BLaER1 treated with 17β-estradiol and CSF1 and Interleukin-3, amounts not matched to agents 10 nM and 100 nM (cell line): ENCODE data around the gene MRAS.
A peak's percentile ranks its signal among the peaks of the same experiment; 100 is the strongest.

Experiments used
- H3K27ac ChIP-seq, 11 experiments: shearing (Covaris generic); formaldehyde crosslinking; 2 replicates each; pipeline ENCODE4 v1.8.1; 2022
- H3K27me3 ChIP-seq, 11 experiments: shearing (Covaris generic); formaldehyde crosslinking; 2 replicates each; pipeline ENCODE4 v1.8.1; 2022
- H3K36me3 ChIP-seq, 11 experiments: shearing (Covaris generic); formaldehyde crosslinking; 2 replicates each; pipeline ENCODE4 v1.8.1; 2022
- H3K4me1 ChIP-seq, 10 experiments: shearing (Covaris generic); formaldehyde crosslinking; 2 replicates each; pipeline ENCODE4 v1.8.1; 2022
- H3K4me2 ChIP-seq, 11 experiments: shearing (Covaris generic); formaldehyde crosslinking; 2 replicates each; pipeline ENCODE4 v1.8.1; 2022
- H3K4me3 ChIP-seq, 10 experiments: shearing (Covaris generic); formaldehyde crosslinking; 2 replicates each; pipeline ENCODE4 v1.8.1; 2022
- H3K9ac ChIP-seq, 11 experiments: shearing (Covaris generic); formaldehyde crosslinking; 2 replicates each; pipeline ENCODE4 v1.8.1; 2022
- H3K9me3 ChIP-seq, 11 experiments: shearing (Covaris generic); formaldehyde crosslinking; replicated peaks in 1 of 11; 2 replicates each; pipeline ENCODE4 v1.8.1; 2022
- H4K20me1 ChIP-seq, 11 experiments: shearing (Covaris generic); formaldehyde crosslinking; 2 replicates each; pipeline ENCODE4 v1.8.1; 2022
- Cebpa-rat ChIP-seq, 11 experiments: shearing (Covaris generic); IDR thresholded peaks; 2 replicates each; pipeline ENCODE4 v1.8.1; 2022

MRAS gene

GRCh38 chr3:138347960-138348753 is at the start of gene MRAS:
Gene MRAS (plus strand): TSS chr3:138348579. CDS start chr3:138372884, 24,305 bp downstream.
- Histone ChIP-seq H3K36me3 (no peaks in the 10 kb centered on the region), H3K9ac (peak within 1 kb of the TSS; percentile 60 to 94 (median 81)), H3K4me2 (peak within 1 kb of the TSS; percentile 85 to 97 (median 92))

GRCh38 chr3:138300647-138301046 is 47.7 kb upstream of the MRAS start:
- no peak overlapping the region for H3K4me3 ChIP-seq
- peak overlapping the region in 5 of 11 experiments; percentile 36 to 62 (median 45); a peak in 9 of 22 replicates for H3K4me2 ChIP-seq
- peaks cover 30 to 43% (median 37%) of the 10 kb centered on the region in 11 experiments for H3K36me3 ChIP-seq
- no peak overlapping the region for H3K9ac ChIP-seq
- H4K20me1 ChIP-seq = no peaks in the 10 kb centered on the region; a peak in 1 of 22 replicates
- no peaks in the 10 kb centered on the region for H3K27me3 ChIP-seq
- peaks cover 0 to 12% (median 10%) of the 10 kb centered on the region in 10 experiments; a peak in 12 of 20 replicates for H3K4me1 ChIP-seq
- no peak for TF ChIP-seq Cebpa-rat (IDR thresholded peaks at IDR 0.05)
- no peaks in the 10 kb centered on the region for H3K9me3 ChIP-seq
- H3K27ac ChIP-seq = no peak overlapping the region

More at GRCh38 chr3:138347960-138348753, at the start of gene MRAS:
- Histone ChIP-seq H3K27ac (peak within 1 kb of the TSS; percentile 51 to 92 (median 76)), H3K4me1 (peaks cover 0 to 33% (median 19%) of the 10 kb centered on the region in 10 experiments; a peak in 17 of 20 replicates), H3K9me3 (peaks cover 0 to 13% (median 9%) of the 10 kb centered on the region in 11 experiments; a peak in 12 of 22 replicates), H3K4me3 (peak within 1 kb of the TSS; percentile 63 to 86 (median 72)), H3K27me3 (peaks cover 27 to 58% (median 49%) of the 10 kb centered on the region in 11 experiments), H4K20me1 (peaks cover 0 to 17% (median 0%) of the 10 kb centered on the region in 11 experiments; a peak in 3 of 22 replicates)
- no peak for TF ChIP-seq Cebpa-rat (IDR thresholded peaks at IDR 0.05)

DNA sequence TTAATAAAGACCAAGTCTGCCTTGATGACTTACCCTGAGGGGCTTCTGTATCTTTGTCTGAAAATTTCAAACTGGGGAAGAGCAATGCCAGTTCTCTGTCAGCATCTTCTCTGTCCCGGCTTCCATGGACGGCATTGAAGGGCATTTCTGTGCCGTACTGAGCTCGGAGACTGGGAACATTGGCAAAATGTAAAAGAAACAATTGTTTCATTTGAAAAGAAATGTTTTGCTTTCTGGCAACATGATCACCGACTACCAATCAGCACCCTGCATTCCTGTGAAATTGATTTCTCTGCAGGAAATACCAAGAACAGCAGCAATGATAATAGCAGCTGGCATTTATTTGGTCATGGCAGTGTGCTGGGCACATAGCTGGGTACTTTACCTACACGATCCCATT is 44.9 kb upstream of the MRAS start:
- Histone ChIP-seq H3K4me3 (no peak overlapping the region), H3K4me1 (peaks cover 0 to 12% (median 10%) of the 10 kb centered on the region in 10 experiments; a peak in 12 of 20 replicates), H3K9ac (no peak overlapping the region), H3K27me3 (no peaks in the 10 kb centered on the region), H4K20me1 (no peaks in the 10 kb centered on the region), H3K9me3 (peaks cover 10 to 22% (median 17%) of the 10 kb centered on the region in 11 experiments), H3K4me2 (no peak overlapping the region), H3K36me3 (peaks cover 6 to 15% (median 12%) of the 10 kb centered on the region in 11 experiments; a peak in 20 of 22 replicates), H3K27ac (no peak overlapping the region)
- no peak for TF ChIP-seq Cebpa-rat (IDR thresholded peaks at IDR 0.05)

- no peaks in the 10 kb centered on the region for H3K27me3 ChIP-seq
- H4K20me1 ChIP-seq = no peaks in the 10 kb centered on the region
- H3K9ac ChIP-seq = no peak overlapping the region
- no peak overlapping the region for H3K27ac ChIP-seq
- no peaks in the 10 kb centered on the region for H3K4me1 ChIP-seq
- H3K4me2 ChIP-seq = no peak overlapping the region
- no peak overlapping the region for H3K4me3 ChIP-seq
- peaks cover 28 to 43% (median 36%) of the 10 kb centered on the region in 11 experiments for H3K9me3 ChIP-seq
- TF ChIP-seq Cebpa-rat (IDR thresholded peaks at IDR 0.05) = no peak
- H3K36me3 ChIP-seq = peaks cover 0 to 9% (median 0%) of the 10 kb centered on the region in 11 experiments; a peak in 2 of 22 replicates
Measured at GRCh38 chr3:138307899-138308298, 40.5 kb upstream of the MRAS start.

DNA sequence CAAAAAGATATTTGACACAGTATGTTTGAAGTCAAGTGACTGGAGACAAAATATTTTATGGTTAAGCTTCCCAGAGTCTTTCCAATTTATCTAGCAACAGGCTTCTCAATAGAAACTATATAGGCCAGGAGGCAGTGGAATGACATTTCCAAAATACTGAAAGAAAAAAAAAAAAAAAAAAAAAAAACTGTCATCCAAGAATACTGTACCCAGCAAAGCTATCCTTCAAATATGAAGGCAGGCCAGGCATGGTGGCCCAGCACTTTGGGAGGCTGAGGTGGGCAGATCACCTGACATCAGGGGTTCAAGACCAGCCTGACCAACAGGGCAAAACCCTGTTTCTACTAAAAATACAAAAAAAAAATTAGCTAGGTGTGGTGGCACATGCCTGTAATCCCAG is 39.6 kb upstream of the MRAS start:
- peaks cover 28 to 43% (median 36%) of the 10 kb centered on the region in 11 experiments for H3K9me3 ChIP-seq
- H3K4me1 ChIP-seq = no peaks in the 10 kb centered on the region
- no peak overlapping the region for H3K27ac ChIP-seq
- H3K4me3 ChIP-seq = no peak overlapping the region
- H4K20me1 ChIP-seq = no peaks in the 10 kb centered on the region
- peaks cover 0 to 9% (median 0%) of the 10 kb centered on the region in 11 experiments; a peak in 2 of 22 replicates for H3K36me3 ChIP-seq
- no peak for TF ChIP-seq Cebpa-rat (IDR thresholded peaks at IDR 0.05)
- no peaks in the 10 kb centered on the region for H3K27me3 ChIP-seq
- H3K4me2 ChIP-seq = no peak overlapping the region
- no peak overlapping the region for H3K9ac ChIP-seq

GRCh38 chr3:138310494-138310893 is 37.9 kb upstream of the MRAS start:
- peaks cover 0 to 9% (median 0%) of the 10 kb centered on the region in 11 experiments; a peak in 1 of 22 replicates for H3K36me3 ChIP-seq
- no peaks in the 10 kb centered on the region for H4K20me1 ChIP-seq
- H3K9ac ChIP-seq = no peak overlapping the region
- H3K4me2 ChIP-seq = no peak overlapping the region
- H3K9me3 ChIP-seq = peaks cover 28 to 43% (median 36%) of the 10 kb centered on the region in 11 experiments
- no peaks in the 10 kb centered on the region for H3K4me1 ChIP-seq
- H3K4me3 ChIP-seq = no peak overlapping the region
- no peaks in the 10 kb centered on the region for H3K27me3 ChIP-seq
- H3K27ac ChIP-seq = no peak overlapping the region
- no peak for TF ChIP-seq Cebpa-rat (IDR thresholded peaks at IDR 0.05)

- Histone ChIP-seq H3K4me2 (no peak overlapping the region), H3K27me3 (no peaks in the 10 kb centered on the region)
- TF ChIP-seq Cebpa-rat (IDR thresholded peaks at IDR 0.05) = no peak
Measured at GRCh38 chr3:138314751-138315150, 33.6 kb upstream of the MRAS start.

GRCh38 chr3:138317687-138318086 is 30.7 kb upstream of the MRAS start:
- Histone ChIP-seq H3K27me3 (no peaks in the 10 kb centered on the region), H3K4me1 (peaks cover 0 to 11% (median 4%) of the 10 kb centered on the region in 10 experiments; a peak in 11 of 20 replicates), H3K9me3 (no peaks in the 10 kb centered on the region), H4K20me1 (no peaks in the 10 kb centered on the region), H3K9ac (no peak overlapping the region), H3K27ac (no peak overlapping the region), H3K36me3 (no peaks in the 10 kb centered on the region), H3K4me2 (no peak overlapping the region), H3K4me3 (no peak overlapping the region)
- TF ChIP-seq Cebpa-rat (IDR thresholded peaks at IDR 0.05) = no peak

More at GRCh38 chr3:138314751-138315150, 33.6 kb upstream of the MRAS start:
- H3K27ac ChIP-seq = no peak overlapping the region
- H4K20me1 ChIP-seq = no peaks in the 10 kb centered on the region
- H3K4me3 ChIP-seq = no peak overlapping the region
- no peaks in the 10 kb centered on the region for H3K36me3 ChIP-seq
- H3K4me1 ChIP-seq = no peaks in the 10 kb centered on the region
- peaks cover 2 to 11% (median 6%) of the 10 kb centered on the region in 11 experiments for H3K9me3 ChIP-seq
- no peak overlapping the region for H3K9ac ChIP-seq

DNA sequence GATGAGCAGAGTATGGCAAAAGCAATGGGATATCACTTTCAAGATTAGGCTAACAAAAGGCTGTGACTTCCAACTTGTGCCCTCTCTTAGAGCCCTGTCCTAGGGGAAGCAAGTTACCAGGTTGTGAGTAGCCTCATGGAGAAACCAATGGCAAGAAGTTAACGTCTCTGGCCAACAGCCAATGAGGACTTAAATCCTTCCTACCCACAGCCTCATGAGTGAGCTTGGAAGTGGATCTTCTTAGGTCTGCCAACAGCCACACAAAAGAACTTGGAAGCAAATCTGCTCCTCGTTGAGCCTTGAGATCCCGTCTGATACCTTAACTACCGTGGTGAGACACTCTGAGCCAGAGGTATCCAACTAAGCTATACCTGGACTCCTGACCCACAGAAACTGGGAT is 24.4 kb upstream of the MRAS start:
- Histone ChIP-seq H3K4me3 (no peak overlapping the region), H3K27ac (no peak overlapping the region), H3K9me3 (no peaks in the 10 kb centered on the region), H3K9ac (no peak overlapping the region), H3K4me2 (no peak overlapping the region), H3K4me1 (peaks cover 7 to 26% (median 14%) of the 10 kb centered on the region in 10 experiments), H4K20me1 (no peaks in the 10 kb centered on the region), H3K36me3 (no peaks in the 10 kb centered on the region), H3K27me3 (no peaks in the 10 kb centered on the region)
- no peak for TF ChIP-seq Cebpa-rat (IDR thresholded peaks at IDR 0.05)
